CD4-positive, alpha-beta T cell (primary cell): Measurements from ENCODE around the gene GDPD5. TPM values are rescaled to one million over a fixed set of nuclear protein-coding genes. Genes with fewer than 3 reads are reported as not detected.

Experiments used
- ATAC-seq: fragments of 200-7000 bp; cut with Tn5 transposase; one replicate; pipeline ENCODE4 v1.10.0; 2022; ENCODE audit warnings: mild to moderate bottlenecking; ENCODE audit not compliant: poor library complexity
- CTCF ChIA-PET: fragments of 350-600 bp; sonication (Branson Sonifier 250); formaldehyde crosslinking; loops from one replicate; lab custom pipeline; 2021; ENCODE audit warnings: antibody characterized with exemption, inconsistent platforms; lab: Charles Lee
- POLR2A ChIA-PET: fragments of 350-600 bp; sonication (Branson Sonifier 250); formaldehyde crosslinking; loops from one replicate; lab custom pipeline; 2021; ENCODE audit warnings: antibody characterized with exemption, inconsistent platforms; lab: Charles Lee
- DNase-seq, 14 experiments: peaks; one replicate each; pipeline ENCODE4 v3.0.0-alpha.2; 2013 to 2020; ENCODE audit warnings: mixed read lengths in 2 of 14
- H3K27ac ChIP-seq, 2 donors: one replicate each; pipeline versions ENCODE4 v1.5.1 to v1.7.0; 2013; ENCODE audit warnings: low read length in 2 of 2, low read depth in 1 of 2, mild to moderate bottlenecking in 1 of 2
- H3K27me3 ChIP-seq, 2 experiments: 1 replicate in 1 of 2; 2 replicates in 1 of 2; pipeline versions ENCODE4 v1.6.1 to v1.7.0; 2013; ENCODE audit warnings: low read length in 2 of 2, control low read depth in 1 of 2, mild to moderate bottlenecking in 1 of 2, moderate library complexity in 1 of 2; ENCODE audit not compliant: insufficient read depth in 2 of 2, control insufficient read depth in 1 of 2
- H3K36me3 ChIP-seq: one replicate; pipeline ENCODE4 v1.6.1; 2013; ENCODE audit warnings: low read length, control low read depth; ENCODE audit not compliant: insufficient read depth
- H3K4me1 ChIP-seq: one replicate; pipeline ENCODE4 v1.6.1; 2013; ENCODE audit warnings: low read length, control low read depth; ENCODE audit not compliant: insufficient read depth
- H3K4me3 ChIP-seq: one replicate; pipeline ENCODE4 v1.5.1; 2013; ENCODE audit warnings: mild to moderate bottlenecking, low read length, moderate library complexity
- H3K9me3 ChIP-seq, 2 experiments: 1 replicate in 1 of 2; 2 replicates in 1 of 2; pipeline versions ENCODE4 v1.6.1 to v1.7.0; 2013; ENCODE audit warnings: low read length in 2 of 2, mild to moderate bottlenecking in 2 of 2, control low read depth in 1 of 2, moderate library complexity in 1 of 2; ENCODE audit not compliant: control insufficient read depth in 1 of 2, insufficient read depth in 1 of 2
- H3K27ac Mint-ChIP-seq: one replicate; pipeline ENCODE4 v1.8.0; 2020; ENCODE audit warnings: mixed read lengths
- H3K27me3 Mint-ChIP-seq: one replicate; pipeline ENCODE4 v1.8.0; 2021; ENCODE audit warnings: mixed read lengths
- H3K36me3 Mint-ChIP-seq: one replicate; pipeline ENCODE4 v1.8.0; 2021; ENCODE audit warnings: low read depth, mixed read lengths
- H3K4me1 Mint-ChIP-seq: one replicate; pipeline ENCODE4 v1.8.0; 2021; ENCODE audit warnings: low read depth, mixed read lengths
- H3K4me3 Mint-ChIP-seq: one replicate; pipeline ENCODE4 v1.8.0; 2020; ENCODE audit warnings: mild to moderate bottlenecking, mixed read lengths
- H3K9me3 Mint-ChIP-seq: one replicate; pipeline ENCODE4 v1.8.0; 2020; ENCODE audit warnings: mixed read lengths
- intact Hi-C, 2 experiments: fragments of 100-400 bp; cut with DNase I in 1 of 2; cut with micrococcal nuclease in 1 of 2; formaldehyde crosslinking; loops; one replicate each; pipeline versions ENCODE4 v1.15.1 to v1.9.0; 2023 to 2025; cut with DNase I, micrococcal nuclease
- total RNA-seq, 174 experiments: library from RNA in 2 of 174; stranded (reverse) in 2 of 174; gene quantifications; one replicate each; pipeline ENCODE4 v1.2.3 and lab custom pipeline; 2021 to 2026
- TF ChIP-seq, protein P1 (sequence below): fragments of 200-600 bp; IDR thresholded peaks from one replicate; pipeline ENCODE4 v1.8.0; 2022; ENCODE audit warnings: antibody characterized with exemption, mild to moderate bottlenecking

The GDPD5 gene
- total RNA-seq, 2 experiments from 2014 or later, result 91.6 to 101 TPM

DNA sequence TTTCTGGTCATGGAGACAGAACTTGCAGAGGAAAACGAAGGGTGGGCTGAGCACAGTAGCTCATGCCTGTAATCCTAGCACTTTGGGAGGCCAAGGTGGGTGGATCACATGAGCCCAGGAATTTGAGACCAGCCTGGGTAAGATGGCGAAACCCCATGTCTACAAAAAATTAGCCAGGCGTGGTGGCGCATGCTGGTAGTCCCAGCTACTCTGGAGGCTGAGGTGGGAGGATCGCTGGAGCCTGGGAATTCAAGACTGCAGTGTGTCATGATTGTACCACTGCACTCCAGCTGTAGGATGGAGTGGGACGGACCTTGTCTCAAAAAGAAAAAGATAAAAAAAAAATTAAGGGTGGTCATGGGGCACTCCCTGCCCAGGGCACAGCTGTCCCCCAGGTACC, 42.2 kb upstream of the GDPD5 start:
- Histone ChIP-seq H3K36me3 (peaks cover 35% of the 10 kb centered on the region), H3K27ac (no peak overlapping the region), H3K4me3 (no peak overlapping the region), H3K27me3 (no peaks in the 10 kb centered on the region), H3K4me1 (peaks cover 26% of the 10 kb centered on the region), H3K9me3 (no peaks in the 10 kb centered on the region)
- no peak overlapping the region for H3K4me3 Mint-ChIP-seq
- POLR2A ChIA-PET, result no interaction called here
- peaks cover 45% of the 10 kb centered on the region for H3K36me3 Mint-ChIP-seq
- TF ChIP-seq, protein P1, sequence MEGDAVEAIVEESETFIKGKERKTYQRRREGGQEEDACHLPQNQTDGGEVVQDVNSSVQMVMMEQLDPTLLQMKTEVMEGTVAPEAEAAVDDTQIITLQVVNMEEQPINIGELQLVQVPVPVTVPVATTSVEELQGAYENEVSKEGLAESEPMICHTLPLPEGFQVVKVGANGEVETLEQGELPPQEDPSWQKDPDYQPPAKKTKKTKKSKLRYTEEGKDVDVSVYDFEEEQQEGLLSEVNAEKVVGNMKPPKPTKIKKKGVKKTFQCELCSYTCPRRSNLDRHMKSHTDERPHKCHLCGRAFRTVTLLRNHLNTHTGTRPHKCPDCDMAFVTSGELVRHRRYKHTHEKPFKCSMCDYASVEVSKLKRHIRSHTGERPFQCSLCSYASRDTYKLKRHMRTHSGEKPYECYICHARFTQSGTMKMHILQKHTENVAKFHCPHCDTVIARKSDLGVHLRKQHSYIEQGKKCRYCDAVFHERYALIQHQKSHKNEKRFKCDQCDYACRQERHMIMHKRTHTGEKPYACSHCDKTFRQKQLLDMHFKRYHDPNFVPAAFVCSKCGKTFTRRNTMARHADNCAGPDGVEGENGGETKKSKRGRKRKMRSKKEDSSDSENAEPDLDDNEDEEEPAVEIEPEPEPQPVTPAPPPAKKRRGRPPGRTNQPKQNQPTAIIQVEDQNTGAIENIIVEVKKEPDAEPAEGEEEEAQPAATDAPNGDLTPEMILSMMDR, result no peak
- H3K4me1 Mint-ChIP-seq, result peaks cover 25% of the 10 kb centered on the region
- ATAC-seq, result no peak
- no peak for DNase-seq
- intact Hi-C loops, result no loop called here
- H3K9me3 Mint-ChIP-seq, result no peaks in the 10 kb centered on the region
- CTCF ChIA-PET, result no interaction called here
- H3K27ac Mint-ChIP-seq, result no peak overlapping the region
- no peaks in the 10 kb centered on the region for H3K27me3 Mint-ChIP-seq

DNA sequence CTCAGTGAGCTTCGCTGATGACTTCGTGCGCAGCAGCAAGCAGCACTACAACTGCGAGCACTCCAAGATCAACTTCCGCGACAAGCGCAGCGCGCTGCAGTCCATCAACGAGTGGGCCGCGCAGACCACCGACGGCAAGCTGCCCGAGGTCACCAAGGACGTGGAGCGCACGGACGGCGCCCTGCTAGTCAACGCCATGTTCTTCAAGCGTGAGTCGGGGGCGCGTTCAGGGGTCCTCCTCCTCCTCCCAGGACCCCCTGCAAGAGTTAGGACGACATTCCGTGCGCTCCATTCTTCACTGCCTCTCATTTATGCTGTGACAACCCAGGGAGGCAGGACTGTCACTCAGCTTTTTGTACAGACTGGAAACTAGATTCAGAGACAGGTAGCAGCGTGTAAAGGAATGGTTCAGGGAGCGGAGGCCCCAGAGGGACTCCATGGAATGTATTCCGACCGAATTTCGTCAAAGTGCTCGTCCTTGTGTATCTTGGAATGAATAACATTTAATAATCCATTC, 41.1 kb upstream of the GDPD5 start:
- Mint-ChIP-seq H3K4me3 (no peak overlapping the region), H3K9me3 (no peaks in the 10 kb centered on the region), H3K27me3 (no peaks in the 10 kb centered on the region), H3K36me3 (peaks cover 42% of the 10 kb centered on the region), H3K4me1 (peaks cover 36% of the 10 kb centered on the region), H3K27ac (no peak overlapping the region)
- no peak overlapping the region for H3K4me3 ChIP-seq
- TF ChIP-seq, protein P1, result no peak
- H3K4me1 ChIP-seq, result peaks cover 33% of the 10 kb centered on the region
- peaks cover 32% of the 10 kb centered on the region for H3K36me3 ChIP-seq
- no peak for DNase-seq
- H3K27me3 ChIP-seq, result no peaks in the 10 kb centered on the region
- intact Hi-C loops, result no loop called here
- no peak for ATAC-seq
- H3K27ac ChIP-seq, result no peak overlapping the region
- POLR2A ChIA-PET, result no interaction called here
- CTCF ChIA-PET, result no interaction called here
- H3K9me3 ChIP-seq, result no peaks in the 10 kb centered on the region

DNA sequence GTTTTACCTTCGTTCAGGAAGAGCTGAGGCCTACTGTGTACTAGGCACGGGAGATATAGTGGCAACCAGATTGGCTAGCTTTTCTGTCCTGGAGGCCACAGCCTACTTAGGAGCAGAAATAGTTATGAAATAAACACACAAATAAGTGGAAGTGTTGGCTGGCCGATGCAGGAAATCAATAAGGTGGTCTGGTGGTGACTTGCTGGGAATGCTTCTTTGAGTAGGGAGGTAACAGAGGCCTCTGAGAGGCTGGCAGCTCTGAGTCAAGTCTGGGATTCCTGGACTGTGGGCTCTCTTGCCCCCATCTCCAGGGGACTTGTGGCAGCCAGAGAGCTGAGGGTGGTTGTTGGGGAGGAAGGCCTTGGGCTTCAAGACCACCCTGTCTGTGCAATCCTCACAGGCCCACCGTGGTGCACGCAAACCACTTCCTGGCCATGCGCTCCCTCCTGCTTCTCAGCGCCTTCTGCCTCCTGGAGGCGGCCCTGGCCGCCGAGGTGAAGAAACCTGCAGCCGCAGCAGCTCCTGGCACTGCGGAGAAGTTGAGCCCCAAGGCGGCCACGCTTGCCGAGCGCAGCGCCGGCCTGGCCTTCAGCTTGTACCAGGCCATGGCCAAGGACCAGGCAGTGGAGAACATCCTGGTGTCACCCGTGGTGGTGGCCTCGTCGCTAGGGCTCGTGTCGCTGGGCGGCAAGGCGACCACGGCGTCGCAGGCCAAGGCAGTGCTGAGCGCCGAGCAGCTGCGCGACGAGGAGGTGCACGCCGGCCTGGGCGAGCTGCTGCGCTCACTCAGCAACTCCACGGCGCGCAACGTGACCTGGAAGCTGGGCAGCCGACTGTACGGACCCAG, 40.4 kb upstream of the GDPD5 start:
- no peaks in the 10 kb centered on the region for H3K9me3 Mint-ChIP-seq
- POLR2A ChIA-PET, result no interaction called here
- ATAC-seq (no peak), DNase-seq (peak in 1 of 14 experiments; percentile 14)
- TF ChIP-seq, protein P1, result no peak
- Histone ChIP-seq H3K27me3 (no peaks in the 10 kb centered on the region), H3K9me3 (no peaks in the 10 kb centered on the region), H3K4me3 (no peak overlapping the region), H3K27ac (peak overlapping the region in 1 of 2 donors; percentile 4), H3K4me1 (peaks cover 40% of the 10 kb centered on the region), H3K36me3 (peaks cover 27% of the 10 kb centered on the region)
- H3K36me3 Mint-ChIP-seq, result peaks cover 39% of the 10 kb centered on the region
- intact Hi-C loops, result no loop called here
- no peaks in the 10 kb centered on the region for H3K27me3 Mint-ChIP-seq
- H3K4me3 Mint-ChIP-seq, result peak overlapping the region; percentile 58
- H3K4me1 Mint-ChIP-seq, result peaks cover 43% of the 10 kb centered on the region
- peak overlapping the region; percentile 44 for H3K27ac Mint-ChIP-seq
- CTCF ChIA-PET, result no interaction called here
